ENCODE data around the gene DESI1.
A peak's percentile ranks its signal among the peaks of the same experiment; 100 is the strongest.

Gene DESI1

DNA sequence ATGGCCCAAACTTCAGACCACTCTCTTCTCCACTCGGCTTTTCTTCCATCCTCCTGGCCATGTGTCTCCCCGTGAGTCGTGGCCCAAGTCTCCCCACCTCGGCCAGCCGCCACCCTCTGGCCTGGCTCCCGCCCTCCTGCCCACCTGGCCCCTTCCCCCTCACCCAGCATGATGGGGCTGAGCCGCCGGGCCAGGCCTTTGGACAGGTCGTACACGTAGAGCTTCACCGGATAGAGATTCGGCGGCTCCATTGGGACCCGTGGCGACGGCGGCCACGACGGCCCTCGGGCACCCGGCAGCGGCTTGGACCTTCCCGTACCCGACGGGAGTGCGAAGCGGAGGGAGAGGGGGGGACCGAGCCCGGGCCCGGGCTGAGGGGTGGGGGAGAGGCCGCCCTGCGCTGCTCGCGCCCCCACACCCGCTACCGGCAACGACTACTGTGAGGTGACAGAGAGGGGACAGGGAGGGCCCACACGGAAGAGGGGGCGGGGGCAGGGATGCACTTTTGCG lies at the start of gene DESI1:
DESI1 (minus strand) TSS at position 455 of the 510 bp plus-strand sequence; CDS start at position 251, 204 bp downstream.
- Histone ChIP-seq H3K9me3 (ENCODE audit: insufficient read depth, low read length) (no peaks in the 10 kb centered on the region), H3F3A (ENCODE audit: insufficient read depth) (no peaks in the 10 kb centered on the region), H3K27me3 (ENCODE audit: low read length) (no peaks in the 10 kb centered on the region), H3K27ac (ENCODE audit: low read depth, low read length) (peak within 1 kb of the TSS; percentile 70), H3K9ac (ENCODE audit: low read length) (peak within 1 kb of the TSS; percentile 94), H3K4me2 (ENCODE audit: low read depth, low read length, poor library complexity, severe bottlenecking) (peak within 1 kb of the TSS; percentile 93), H3K36me3 (ENCODE audit: low read length) (0 out of 2 replicates have a peak, but pooled peaks cover 3% of the 10 kb centered on the region), H2AFZ (ENCODE audit: low read depth, low read length, severe bottlenecking) (peak within 1 kb of the TSS; percentile 72), H3K79me2 (ENCODE audit: insufficient read depth, low read length) (peaks cover 90% of the 10 kb centered on the region), H3K9me2 (replicated peaks; ENCODE audit: insufficient read depth, low read length) (no peaks in the 10 kb centered on the region), H3K4me3 (ENCODE audit: insufficient read depth, low read length, poor library complexity, severe bottlenecking) (peak within 1 kb of the TSS; percentile 92), H4K20me1 (ENCODE audit: low read depth, low read length) (no peaks in the 10 kb centered on the region; the same call in 1 of the 2 replicates)
- TF ChIP-seq EZH2phosphoT487 (conservative IDR thresholded peaks at IDR 0.05; ENCODE audit: low read length) = no peak
- TF ChIP-seq, protein P1, sequence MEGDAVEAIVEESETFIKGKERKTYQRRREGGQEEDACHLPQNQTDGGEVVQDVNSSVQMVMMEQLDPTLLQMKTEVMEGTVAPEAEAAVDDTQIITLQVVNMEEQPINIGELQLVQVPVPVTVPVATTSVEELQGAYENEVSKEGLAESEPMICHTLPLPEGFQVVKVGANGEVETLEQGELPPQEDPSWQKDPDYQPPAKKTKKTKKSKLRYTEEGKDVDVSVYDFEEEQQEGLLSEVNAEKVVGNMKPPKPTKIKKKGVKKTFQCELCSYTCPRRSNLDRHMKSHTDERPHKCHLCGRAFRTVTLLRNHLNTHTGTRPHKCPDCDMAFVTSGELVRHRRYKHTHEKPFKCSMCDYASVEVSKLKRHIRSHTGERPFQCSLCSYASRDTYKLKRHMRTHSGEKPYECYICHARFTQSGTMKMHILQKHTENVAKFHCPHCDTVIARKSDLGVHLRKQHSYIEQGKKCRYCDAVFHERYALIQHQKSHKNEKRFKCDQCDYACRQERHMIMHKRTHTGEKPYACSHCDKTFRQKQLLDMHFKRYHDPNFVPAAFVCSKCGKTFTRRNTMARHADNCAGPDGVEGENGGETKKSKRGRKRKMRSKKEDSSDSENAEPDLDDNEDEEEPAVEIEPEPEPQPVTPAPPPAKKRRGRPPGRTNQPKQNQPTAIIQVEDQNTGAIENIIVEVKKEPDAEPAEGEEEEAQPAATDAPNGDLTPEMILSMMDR (IDR thresholded peaks at IDR 0.05; ENCODE audit: insufficient read depth, low read length, poor library complexity, severe bottlenecking) = no peak

DNA sequence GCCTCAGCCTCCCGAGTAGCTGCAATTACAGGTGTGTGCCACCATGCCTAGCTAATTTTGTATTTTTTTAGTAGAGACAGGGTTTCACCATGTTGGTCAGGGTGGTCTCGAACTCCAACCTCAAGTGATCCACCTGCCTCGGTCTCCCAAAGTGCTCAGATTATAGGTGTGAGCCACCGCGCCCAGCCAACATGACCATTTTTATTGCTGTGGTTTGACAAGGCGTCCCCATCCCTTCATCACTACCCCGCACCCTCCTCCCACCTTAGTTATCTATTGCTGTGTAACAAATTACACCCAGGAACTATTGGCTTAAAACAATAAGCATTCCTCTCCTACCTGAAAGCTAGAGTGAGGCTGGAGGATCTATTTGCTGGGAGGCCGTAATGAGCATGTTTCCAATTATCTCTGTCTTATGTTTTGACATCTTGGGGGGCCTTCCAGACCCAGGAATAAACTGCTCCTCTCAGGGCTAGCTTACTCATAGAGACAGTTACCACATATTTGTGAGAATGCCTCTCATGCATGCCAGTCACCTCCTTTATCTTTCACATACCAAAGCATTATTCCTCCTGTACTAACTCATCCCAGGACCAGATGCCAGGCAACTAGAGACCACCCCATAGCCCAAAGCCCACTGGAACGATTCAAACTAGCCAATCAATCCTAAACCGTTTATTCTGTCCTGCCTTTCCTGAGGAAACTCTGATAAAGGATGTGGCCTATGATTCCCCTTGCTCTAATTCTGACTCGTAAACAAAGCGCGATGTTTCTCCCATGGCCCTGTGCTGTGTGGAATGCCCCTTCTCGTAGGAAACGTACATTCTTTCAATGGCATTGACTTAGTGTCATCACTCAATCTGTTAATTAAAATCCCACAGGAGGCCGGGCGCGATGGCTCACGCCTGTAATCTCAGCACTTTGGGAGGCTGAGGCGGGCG lies 48.4 kb upstream of the DESI1 start:
- no peak overlapping the region for H3K4me2 ChIP-seq (ENCODE audit: low read depth, low read length, poor library complexity, severe bottlenecking)

DNA sequence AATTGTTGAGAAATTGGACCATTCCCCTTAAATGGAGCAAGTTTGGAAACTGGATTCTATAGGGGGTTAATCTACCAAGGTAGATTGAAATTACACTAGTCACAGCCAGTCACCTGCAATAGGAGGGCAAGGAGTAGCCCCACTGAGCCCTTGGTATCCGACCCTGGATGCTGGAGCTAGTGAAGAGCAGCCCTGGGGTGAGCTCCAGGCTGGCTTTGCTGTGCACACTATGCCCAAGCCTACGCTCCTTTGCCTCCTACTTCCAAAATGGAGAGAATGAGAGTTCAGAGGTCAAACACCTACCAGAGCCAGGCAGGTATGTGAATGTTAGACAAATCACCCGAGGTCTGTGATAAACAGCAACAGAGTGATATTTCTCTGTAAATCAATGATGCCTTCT lies 44.1 kb upstream of the DESI1 start:
- no peaks in the 10 kb centered on the region for H3K27me3 ChIP-seq (ENCODE audit: low read length)
- H3F3A ChIP-seq (ENCODE audit: insufficient read depth) = peaks cover 44% of the 10 kb centered on the region
- no peak overlapping the region for H2AFZ ChIP-seq (ENCODE audit: low read depth, low read length, severe bottlenecking)
- no peak overlapping the region for H3K4me2 ChIP-seq (ENCODE audit: low read depth, low read length, poor library complexity, severe bottlenecking)
- no peaks in the 10 kb centered on the region for H3K79me2 ChIP-seq (ENCODE audit: insufficient read depth, low read length)
- no peaks in the 10 kb centered on the region for H4K20me1 ChIP-seq (ENCODE audit: low read depth, low read length)
- H3K36me3 ChIP-seq (ENCODE audit: low read length) = peaks cover 26% of the 10 kb centered on the region
- TF ChIP-seq EZH2phosphoT487 (conservative IDR thresholded peaks at IDR 0.05; ENCODE audit: low read length) = no peak
- TF ChIP-seq, protein P1 (IDR thresholded peaks at IDR 0.05; ENCODE audit: insufficient read depth, low read length, poor library complexity, severe bottlenecking) = no peak
- H3K9me3 ChIP-seq (ENCODE audit: insufficient read depth, low read length) = no peaks in the 10 kb centered on the region
- H3K9ac ChIP-seq (ENCODE audit: low read length) = no peak overlapping the region
- H3K27ac ChIP-seq (ENCODE audit: low read depth, low read length) = no peak overlapping the region
- no peak overlapping the region for H3K4me3 ChIP-seq (ENCODE audit: insufficient read depth, low read length, poor library complexity, severe bottlenecking)
- no peaks in the 10 kb centered on the region for H3K9me2 ChIP-seq (replicated peaks; ENCODE audit: insufficient read depth, low read length)

More for the DNA sequence above, 48.4 kb upstream of the DESI1 start:
- H3K9me2 ChIP-seq (replicated peaks; ENCODE audit: insufficient read depth, low read length) = no peaks in the 10 kb centered on the region
- no peak overlapping the region for H3K4me3 ChIP-seq (ENCODE audit: insufficient read depth, low read length, poor library complexity, severe bottlenecking)
- no peak for TF ChIP-seq EZH2phosphoT487 (conservative IDR thresholded peaks at IDR 0.05; ENCODE audit: low read length)
- TF ChIP-seq, protein P1 (IDR thresholded peaks at IDR 0.05; ENCODE audit: insufficient read depth, low read length, poor library complexity, severe bottlenecking) = no peak
- no peak overlapping the region for H3K9ac ChIP-seq (ENCODE audit: low read length)
- H3K27ac ChIP-seq (ENCODE audit: low read depth, low read length) = no peak overlapping the region
- no peaks in the 10 kb centered on the region for H3K36me3 ChIP-seq (ENCODE audit: low read length)
- H3K79me2 ChIP-seq (ENCODE audit: insufficient read depth, low read length) = peaks cover 7% of the 10 kb centered on the region; the same call in 1 of the 2 replicates
- H3K9me3 ChIP-seq (ENCODE audit: insufficient read depth, low read length) = no peaks in the 10 kb centered on the region
- no peaks in the 10 kb centered on the region for H4K20me1 ChIP-seq (ENCODE audit: low read depth, low read length)
- H3K27me3 ChIP-seq (ENCODE audit: low read length) = no peaks in the 10 kb centered on the region
- H3F3A ChIP-seq (ENCODE audit: insufficient read depth) = peaks cover 34% of the 10 kb centered on the region
- H2AFZ ChIP-seq (ENCODE audit: low read depth, low read length, severe bottlenecking) = no peak overlapping the region
